Kidney (tissue), 14 donors: ENCODE data around the gene NELFB. TPM values are rescaled to one million over a fixed set of nuclear protein-coding genes. Genes with fewer than 3 reads are reported as not detected.

Source experiments
- DNase-seq, 5 donors: peaks; one replicate each; pipeline ENCODE4 v3.0.0-alpha.2; 2013 to 2020
- FAIRE-seq: peaks from 2 replicates; lab custom pipeline; 2012; peaks lifted over from hg19 to GRCh38; lab: Jason Lieb, UNC
- H3K27ac ChIP-seq, 2 donors: one replicate each; pipeline ENCODE4 v1.7.0; 2013; ENCODE audit warnings: low read depth in 2 of 2, low read length in 2 of 2, inconsistent platforms in 1 of 2
- H3K27me3 ChIP-seq: one replicate; pipeline ENCODE4 v1.7.1; 2013; ENCODE audit warnings: low read length, inconsistent platforms; ENCODE audit not compliant: control insufficient read depth, insufficient read depth
- H3K36me3 ChIP-seq, 3 donors: one replicate each; pipeline versions ENCODE4 v1.7.0 to v1.7.1; 2013; ENCODE audit warnings: low read length in 3 of 3, control low read depth in 1 of 3, inconsistent platforms in 1 of 3; ENCODE audit not compliant: insufficient read depth in 3 of 3, control insufficient read depth in 2 of 3
- H3K4me1 ChIP-seq, 3 donors: one replicate each; pipeline versions ENCODE4 v1.7.0 to v1.7.1; 2013; ENCODE audit warnings: low read length in 3 of 3, inconsistent platforms in 1 of 3, low read depth in 1 of 3; ENCODE audit not compliant: control insufficient read depth in 2 of 3, insufficient read depth in 2 of 3
- H3K4me3 ChIP-seq, 3 donors: one replicate each; pipeline versions ENCODE4 v1.7.0 to v1.8.1; 2013; ENCODE audit warnings: low read length in 3 of 3, control low read depth in 1 of 3, inconsistent platforms in 1 of 3
- H3K9ac ChIP-seq, 3 donors: one replicate each; pipeline versions ENCODE4 v1.7.0 to v1.7.1; 2013; ENCODE audit warnings: low read length in 3 of 3, control low read depth in 1 of 3, inconsistent platforms in 1 of 3
- H3K9me3 ChIP-seq, 3 donors: one replicate each; pipeline versions ENCODE4 v1.7.0 to v1.7.1; 2013; ENCODE audit warnings: low read length in 3 of 3, control low read depth in 1 of 3, inconsistent platforms in 1 of 3; ENCODE audit not compliant: control insufficient read depth in 2 of 3, insufficient read depth in 1 of 3
- intact Hi-C: fragments of 100-400 bp; cut with DNase I; formaldehyde crosslinking; loops from one replicate; pipeline ENCODE4 v1.11.1; 2022
- polyA plus RNA-seq: library from polyadenylated mRNA; stranded (reverse); fragments of 350-450 nt; fragmentation: Illumina TruSeq; extraction: RNeasy Lipid Tissue Mini Kit (QIAGEN cat#74804); gene quantifications from one replicate; pipeline ENCODE4 v1.2.3, GENCODE V29; 2014; ENCODE audit warnings: low read depth, low replicate concordance; ENCODE audit not compliant: insufficient read depth
- total RNA-seq: library from RNA; stranded (reverse); fragmentation: NEBNext Ultra II Directional; extraction: Animal tissue kit (Norgen Biotek cat#: 25700); gene quantifications from one replicate; pipeline ENCODE4 v1.2.1, GENCODE V29; 2021
- TF ChIP-seq, protein P1 (sequence below): IDR thresholded peaks from 3 replicates; pipeline ENCODE4 v1.5.1; 2012; ENCODE audit warnings: mild to moderate bottlenecking, moderate library complexity, borderline replicate concordance; ENCODE audit not compliant: insufficient read depth; ENCODE audit errors: extremely low read depth
- donor health status: control.
- donor health status: control.
- donor health status: control.
- donor health status: control.
- donor health status: control.
- donor health status: DM: yes; HTN: yes; CAD: no.
- donor health status: Normal renal cell carcinoma (clear cell type).

The NELFB gene
- total and polyA plus RNA-seq, 2 donors from 2014 or later = 43.8 to 57.3 TPM

DNA sequence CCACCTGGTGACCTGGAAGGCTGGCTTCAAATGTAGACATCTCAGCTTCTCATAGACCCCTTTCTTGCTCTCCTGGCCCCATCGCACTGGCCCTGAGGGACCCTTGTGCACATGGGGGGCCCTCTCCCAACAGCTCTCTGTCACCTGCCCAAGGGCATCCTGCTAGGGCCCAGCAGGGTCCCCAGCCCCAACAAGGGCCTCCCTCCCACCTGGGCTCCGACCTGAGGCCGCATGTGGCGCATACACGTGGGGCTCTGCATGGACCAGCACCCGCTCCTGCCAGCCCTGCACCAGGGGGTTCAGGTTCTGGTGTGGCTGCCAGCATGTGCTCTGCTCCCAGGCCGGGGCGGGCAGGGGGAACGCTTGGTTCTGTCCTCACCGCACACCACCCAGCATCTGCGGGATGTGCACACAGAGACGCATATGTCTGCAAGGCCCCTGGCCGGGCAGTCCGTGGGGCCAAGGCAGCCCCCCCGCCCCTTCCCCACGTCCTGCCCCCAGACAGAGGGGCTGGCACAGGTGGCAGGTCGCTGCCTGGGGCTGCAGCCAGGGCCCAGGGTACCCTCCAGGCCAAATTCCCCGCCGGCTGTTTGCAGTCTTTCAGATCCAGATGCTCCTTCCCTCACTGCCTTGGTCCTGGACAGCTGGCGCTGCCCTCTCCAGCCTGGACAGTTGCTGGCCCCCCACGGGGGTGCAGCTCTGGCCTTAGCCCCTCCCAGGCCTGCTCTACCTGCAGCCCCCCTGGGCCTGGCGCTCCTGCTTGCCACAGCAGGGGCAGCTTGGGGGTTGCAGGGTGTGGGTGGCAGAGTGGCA is 64.8 kb downstream of the NELFB start:
- H3K27ac ChIP-seq = no peak overlapping the region

DNA sequence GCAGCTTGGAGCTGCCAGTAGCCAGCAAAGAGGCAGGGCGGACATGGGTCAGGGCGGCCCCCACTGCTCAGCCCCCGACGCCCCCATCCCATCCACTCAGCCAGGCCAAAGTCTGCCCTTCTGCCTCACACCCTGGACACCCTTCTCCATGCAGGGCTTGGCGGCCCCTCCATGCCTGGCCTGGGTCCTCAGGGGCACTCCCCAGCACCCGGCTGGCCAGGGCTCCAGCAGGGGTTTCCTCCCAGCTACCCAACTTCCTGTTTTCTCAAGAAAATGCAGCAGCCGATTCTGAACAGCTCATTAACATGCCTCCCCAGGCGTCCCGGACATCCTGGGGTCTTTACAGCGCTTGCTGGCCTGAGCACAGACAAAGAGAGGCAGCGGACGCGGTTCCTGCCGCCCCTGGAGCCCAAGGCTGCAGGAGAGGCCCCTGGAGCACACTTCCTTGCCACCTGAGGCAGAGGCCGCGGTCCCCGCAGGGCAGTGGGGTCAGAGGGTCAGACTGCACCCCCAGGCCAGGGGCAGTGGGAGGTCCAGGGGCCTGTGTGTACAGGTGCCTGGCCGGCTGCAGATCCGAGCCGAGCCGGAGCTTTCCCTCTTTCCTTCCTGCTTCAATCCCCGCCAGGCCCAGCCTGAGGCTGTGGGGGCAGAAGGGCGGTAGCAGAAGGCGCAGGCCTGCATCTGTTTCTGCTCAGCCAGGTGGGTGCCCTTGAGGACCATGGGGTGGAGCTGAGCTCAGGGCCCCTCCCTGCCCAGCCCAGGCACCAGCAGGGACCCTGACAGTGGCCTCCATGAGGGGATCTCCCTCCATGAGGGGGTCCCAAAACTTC is 65.6 kb downstream of the NELFB start:
- H3K9ac ChIP-seq = no peak overlapping the region
- no peak for FAIRE-seq
- peak in 3 of 5 donors; percentile 64 to 74 (median 71) for DNase-seq
- H3K4me1 ChIP-seq = peaks cover 0 to 5% (median 0%) of the 10 kb centered on the region in 3 donors
- H3K36me3 ChIP-seq = no peaks in the 10 kb centered on the region
- no peak overlapping the region for H3K4me3 ChIP-seq
- no peak overlapping the region for H3K27ac ChIP-seq
- H3K27me3 ChIP-seq = no peaks in the 10 kb centered on the region
- no peaks in the 10 kb centered on the region for H3K9me3 ChIP-seq
- intact Hi-C loops = no loop called here
- TF ChIP-seq, protein P1, sequence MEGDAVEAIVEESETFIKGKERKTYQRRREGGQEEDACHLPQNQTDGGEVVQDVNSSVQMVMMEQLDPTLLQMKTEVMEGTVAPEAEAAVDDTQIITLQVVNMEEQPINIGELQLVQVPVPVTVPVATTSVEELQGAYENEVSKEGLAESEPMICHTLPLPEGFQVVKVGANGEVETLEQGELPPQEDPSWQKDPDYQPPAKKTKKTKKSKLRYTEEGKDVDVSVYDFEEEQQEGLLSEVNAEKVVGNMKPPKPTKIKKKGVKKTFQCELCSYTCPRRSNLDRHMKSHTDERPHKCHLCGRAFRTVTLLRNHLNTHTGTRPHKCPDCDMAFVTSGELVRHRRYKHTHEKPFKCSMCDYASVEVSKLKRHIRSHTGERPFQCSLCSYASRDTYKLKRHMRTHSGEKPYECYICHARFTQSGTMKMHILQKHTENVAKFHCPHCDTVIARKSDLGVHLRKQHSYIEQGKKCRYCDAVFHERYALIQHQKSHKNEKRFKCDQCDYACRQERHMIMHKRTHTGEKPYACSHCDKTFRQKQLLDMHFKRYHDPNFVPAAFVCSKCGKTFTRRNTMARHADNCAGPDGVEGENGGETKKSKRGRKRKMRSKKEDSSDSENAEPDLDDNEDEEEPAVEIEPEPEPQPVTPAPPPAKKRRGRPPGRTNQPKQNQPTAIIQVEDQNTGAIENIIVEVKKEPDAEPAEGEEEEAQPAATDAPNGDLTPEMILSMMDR = no peak

More for the DNA sequence above, 64.8 kb downstream of the NELFB start:
- Histone ChIP-seq H3K9me3 (no peaks in the 10 kb centered on the region), H3K27me3 (no peaks in the 10 kb centered on the region), H3K36me3 (no peaks in the 10 kb centered on the region), H3K4me1 (peaks cover 0 to 5% (median 0%) of the 10 kb centered on the region in 3 donors), H3K4me3 (no peak overlapping the region), H3K9ac (no peak overlapping the region)
- intact Hi-C loops = no loop called here
- DNase-seq (peak in 2 of 5 donors; percentile 55 to 73), FAIRE-seq (no peak)
- TF ChIP-seq, protein P1 = no peak

DNA sequence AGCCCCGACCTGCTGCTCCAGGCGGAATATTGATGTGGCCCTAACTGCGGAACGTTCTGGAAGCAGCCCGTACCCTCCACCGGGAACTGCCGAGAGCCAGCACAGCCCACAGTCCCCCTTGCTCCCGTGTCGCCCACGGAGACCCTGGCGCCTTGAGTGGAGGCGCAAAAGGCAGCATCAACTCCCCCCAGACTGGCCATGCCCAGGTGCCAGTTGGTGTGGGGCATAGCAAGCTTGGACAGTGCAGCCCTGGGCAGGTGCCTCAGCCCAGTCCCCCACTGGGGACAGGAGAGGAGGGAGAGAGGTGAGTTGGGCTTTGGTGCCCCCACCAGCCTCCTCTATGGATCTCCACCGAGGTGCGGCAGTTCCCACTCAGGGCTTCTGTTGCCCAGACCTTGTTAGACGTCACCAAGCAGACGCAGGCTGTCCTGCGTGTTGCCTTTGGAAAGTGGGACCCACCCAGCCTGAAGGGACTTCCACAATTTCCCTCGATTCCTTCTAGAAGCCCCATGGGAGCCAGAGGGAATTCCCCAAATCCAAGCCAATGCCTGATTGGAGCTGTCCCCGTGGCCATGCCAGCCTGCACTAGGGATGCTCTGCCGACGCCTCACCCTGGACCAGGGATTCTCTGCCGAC is 66.7 kb downstream of the NELFB start:
- DNase-seq = peak in 1 of 5 donors; percentile 39

More for the DNA sequence above, 66.7 kb downstream of the NELFB start:
- intact Hi-C loops = no loop called here
- Histone ChIP-seq H3K4me1 (no peaks in the 10 kb centered on the region), H3K36me3 (no peaks in the 10 kb centered on the region), H3K4me3 (no peak overlapping the region), H3K27ac (no peak overlapping the region), H3K9ac (no peak overlapping the region), H3K9me3 (no peaks in the 10 kb centered on the region), H3K27me3 (no peaks in the 10 kb centered on the region)
- FAIRE-seq = no peak
- TF ChIP-seq, protein P1 = no peak

Other genes starting within 250 kb of the NELFB start
- gene ABCA2, start 227.1 kb upstream of the NELFB start, total RNA-seq = 72.1 TPM
- gene ABCA2, start 227.1 kb upstream of the NELFB start, polyA plus RNA-seq = 39.2 TPM
- 0.60 TPM for gene FUT7, start 223.2 kb upstream of the NELFB start, total RNA-seq
- not detected for gene FUT7, start 223.2 kb upstream of the NELFB start, polyA plus RNA-seq
- gene NPDC1, start 209.2 kb upstream of the NELFB start, total RNA-seq = 189 TPM
- gene NPDC1, start 209.2 kb upstream of the NELFB start, polyA plus RNA-seq = 80.2 TPM
- gene ENTPD2, start 201.3 kb upstream of the NELFB start, total RNA-seq = 9.3 TPM
- gene ENTPD2, start 201.3 kb upstream of the NELFB start, polyA plus RNA-seq = 5.5 TPM
- 2.3 TPM for gene SAPCD2, start 184.8 kb upstream of the NELFB start, total RNA-seq
- 1.7 TPM for gene SAPCD2, start 184.8 kb upstream of the NELFB start, polyA plus RNA-seq
- 12.7 TPM for gene UAP1L1, start 177.8 kb upstream of the NELFB start, total RNA-seq
- 14.4 TPM for gene UAP1L1, start 177.8 kb upstream of the NELFB start, polyA plus RNA-seq
- gene MAN1B1, start 168.3 kb upstream of the NELFB start, total RNA-seq = 63.2 TPM
- 57.3 TPM for gene MAN1B1, start 168.3 kb upstream of the NELFB start, polyA plus RNA-seq
- gene DPP7, start 140.6 kb upstream of the NELFB start, total RNA-seq = 164 TPM
- 205 TPM for gene DPP7, start 140.6 kb upstream of the NELFB start, polyA plus RNA-seq
- gene GRIN1, start 116.2 kb upstream of the NELFB start, total RNA-seq = 0.47 TPM
- not detected for gene GRIN1, start 116.2 kb upstream of the NELFB start, polyA plus RNA-seq
- 0.25 TPM for gene LRRC26, start 85.3 kb upstream of the NELFB start, total RNA-seq
- gene LRRC26, start 85.3 kb upstream of the NELFB start, polyA plus RNA-seq = not detected
- gene TMEM210, start 83.3 kb upstream of the NELFB start, total RNA-seq = not detected
- gene TMEM210, start 83.3 kb upstream of the NELFB start, polyA plus RNA-seq = not detected
- 57.2 TPM for gene ANAPC2, start 66.8 kb upstream of the NELFB start, total RNA-seq
- gene ANAPC2, start 66.8 kb upstream of the NELFB start, polyA plus RNA-seq = 19.9 TPM
- gene SSNA1, start 66.7 kb upstream of the NELFB start, total RNA-seq = 52.5 TPM
- gene SSNA1, start 66.7 kb upstream of the NELFB start, polyA plus RNA-seq = 131 TPM
- gene TPRN, start 54.6 kb upstream of the NELFB start, total RNA-seq = 49.5 TPM
- gene TPRN, start 54.6 kb upstream of the NELFB start, polyA plus RNA-seq = 47.2 TPM
- 36.3 TPM for gene TMEM203, start 49.7 kb upstream of the NELFB start, total RNA-seq
- 53.5 TPM for gene TMEM203, start 49.7 kb upstream of the NELFB start, polyA plus RNA-seq
- gene NDOR1, start 49.6 kb upstream of the NELFB start, total RNA-seq = 17.8 TPM
- gene NDOR1, start 49.6 kb upstream of the NELFB start, polyA plus RNA-seq = 5.9 TPM
- gene RNF208, start 33.1 kb upstream of the NELFB start, total RNA-seq = 7.0 TPM
- gene RNF208, start 33.1 kb upstream of the NELFB start, polyA plus RNA-seq = 22.8 TPM
- 0.94 TPM for gene CYSRT1, start 30.2 kb upstream of the NELFB start, total RNA-seq
- gene CYSRT1, start 30.2 kb upstream of the NELFB start, polyA plus RNA-seq = 1.3 TPM
- 0.85 TPM for gene RNF224, start 27.8 kb upstream of the NELFB start, total RNA-seq
- 0.80 TPM for gene RNF224, start 27.8 kb upstream of the NELFB start, polyA plus RNA-seq
- 0.13 TPM for gene SLC34A3, start 24.4 kb upstream of the NELFB start, total RNA-seq
- gene SLC34A3, start 24.4 kb upstream of the NELFB start, polyA plus RNA-seq = 36.0 TPM
- gene TUBB4B, start 14.0 kb upstream of the NELFB start, total RNA-seq = 258 TPM
- 394 TPM for gene TUBB4B, start 14.0 kb upstream of the NELFB start, polyA plus RNA-seq
- 0.38 TPM for gene STPG3, start 4.0 kb upstream of the NELFB start, total RNA-seq
- gene STPG3, start 4.0 kb upstream of the NELFB start, polyA plus RNA-seq = not detected
- 23.8 TPM for gene TOR4A, start 22.4 kb downstream of the NELFB start, total RNA-seq
- gene TOR4A, start 22.4 kb downstream of the NELFB start, polyA plus RNA-seq = 4.9 TPM
- 4.7 TPM for gene NRARP, start 46.9 kb downstream of the NELFB start, total RNA-seq
- gene NRARP, start 46.9 kb downstream of the NELFB start, polyA plus RNA-seq = 1.7 TPM
- 44.5 TPM for gene EXD3, start 167.8 kb downstream of the NELFB start, total RNA-seq
- 18.9 TPM for gene EXD3, start 167.8 kb downstream of the NELFB start, polyA plus RNA-seq
- 21.8 TPM for gene NOXA1, start 168.1 kb downstream of the NELFB start, total RNA-seq
- gene NOXA1, start 168.1 kb downstream of the NELFB start, polyA plus RNA-seq = 19.1 TPM
- 5.2 TPM for gene ENTPD8, start 186.0 kb downstream of the NELFB start, total RNA-seq
- 5.0 TPM for gene ENTPD8, start 186.0 kb downstream of the NELFB start, polyA plus RNA-seq
- 49.5 TPM for gene NSMF, start 204.0 kb downstream of the NELFB start, total RNA-seq
- gene NSMF, start 204.0 kb downstream of the NELFB start, polyA plus RNA-seq = 32.7 TPM